GM18507 (cell line): Measurements from ENCODE around the gene CD209.
A peak's percentile ranks its signal among the peaks of the same experiment; 100 is the strongest.

Experiments used
- DNase-seq: peaks from one replicate; pipeline ENCODE4 v3.0.0; 2011; ENCODE audit warnings: low read depth; ENCODE audit not compliant: insufficient read length; ENCODE audit errors: extremely low spot score
- FAIRE-seq: peaks from 2 replicates; lab custom pipeline; 2011; peaks lifted over from hg19 to GRCh38; lab: Jason Lieb, UNC

Gene CD209

DNA sequence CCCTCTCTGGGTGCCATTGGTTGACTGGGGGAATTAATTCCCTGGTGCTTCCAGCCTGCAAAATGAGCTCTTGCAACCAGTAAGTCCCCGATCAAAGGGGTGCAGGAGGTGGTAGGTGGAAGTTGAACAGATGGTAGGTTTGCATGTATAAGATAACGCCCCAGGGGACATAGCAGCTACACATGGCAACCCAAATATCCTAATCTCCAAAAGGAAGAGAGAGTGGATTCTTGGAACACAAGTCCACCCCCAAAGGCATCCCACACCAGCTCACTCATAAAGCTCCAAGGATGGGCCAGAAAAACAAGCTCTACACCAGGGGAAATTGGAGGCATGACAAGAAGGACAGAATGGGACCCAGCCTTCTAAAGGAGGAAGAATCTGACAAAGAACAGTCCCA, 4.8 kb downstream of the CD209 start:
- FAIRE-seq: no peak

GRCh38 chr19:7740682-7741054, 6.7 kb downstream of the CD209 start:
- FAIRE-seq: no peak
- no peak for DNase-seq

More for the DNA sequence above, 4.8 kb downstream of the CD209 start:
- DNase-seq: no peak

GRCh38 chr19:7739801-7740681, 7.3 kb downstream of the CD209 start:
- FAIRE-seq: peak; percentile 55

DNA sequence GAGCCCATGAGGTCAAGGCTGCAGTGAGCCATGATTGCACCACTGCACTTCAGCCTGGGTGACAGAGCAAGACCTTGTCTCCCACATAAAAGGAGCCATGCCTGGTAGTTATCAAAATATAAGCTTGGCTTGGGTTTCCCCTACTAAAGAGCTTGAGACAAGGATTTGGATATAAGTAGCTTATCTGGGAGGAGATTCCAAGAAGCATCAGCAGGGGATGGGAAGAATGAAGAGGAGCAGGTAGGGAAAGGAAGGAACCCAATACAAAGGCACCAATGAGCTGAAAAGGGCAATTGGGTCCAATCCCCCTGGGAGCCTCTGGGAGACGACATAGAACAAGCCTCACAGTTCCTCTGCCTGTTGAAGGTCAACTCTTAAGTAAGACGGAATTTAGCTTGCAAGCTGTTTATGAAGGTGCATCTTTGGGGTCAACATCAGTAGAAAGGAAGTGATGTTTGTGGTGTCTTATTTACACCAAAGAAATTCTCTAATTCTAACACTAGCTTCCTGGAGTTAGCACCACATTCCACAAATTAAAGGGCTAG, 8.1 kb downstream of the CD209 start:
- no peak for FAIRE-seq
- no peak for DNase-seq

More at GRCh38 chr19:7739801-7740681, 7.3 kb downstream of the CD209 start:
- no peak for DNase-seq

DNA sequence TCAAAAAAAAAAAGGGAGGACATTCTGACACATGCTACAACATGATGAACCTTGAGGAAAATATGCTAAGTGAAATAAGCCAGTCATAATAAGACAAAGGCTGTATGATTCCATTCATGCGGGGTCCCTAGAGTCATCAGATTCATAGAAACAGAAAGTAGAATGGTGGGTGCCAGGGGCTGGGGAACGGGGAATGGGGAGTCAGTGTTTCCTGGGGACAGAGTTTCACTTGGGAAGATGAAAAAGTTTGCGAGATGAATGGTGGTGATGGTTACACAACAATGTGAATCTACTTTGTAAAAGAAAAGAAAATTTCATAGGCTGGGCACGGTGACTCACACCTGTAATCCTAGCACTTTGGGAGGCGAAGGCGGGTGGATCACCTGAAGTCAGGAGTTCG, 9.3 kb downstream of the CD209 start:
- FAIRE-seq: no peak
- DNase-seq: no peak

GRCh38 chr19:7737215-7737614, 10.1 kb downstream of the CD209 start:
- DNase-seq (no peak), FAIRE-seq (no peak)

DNA sequence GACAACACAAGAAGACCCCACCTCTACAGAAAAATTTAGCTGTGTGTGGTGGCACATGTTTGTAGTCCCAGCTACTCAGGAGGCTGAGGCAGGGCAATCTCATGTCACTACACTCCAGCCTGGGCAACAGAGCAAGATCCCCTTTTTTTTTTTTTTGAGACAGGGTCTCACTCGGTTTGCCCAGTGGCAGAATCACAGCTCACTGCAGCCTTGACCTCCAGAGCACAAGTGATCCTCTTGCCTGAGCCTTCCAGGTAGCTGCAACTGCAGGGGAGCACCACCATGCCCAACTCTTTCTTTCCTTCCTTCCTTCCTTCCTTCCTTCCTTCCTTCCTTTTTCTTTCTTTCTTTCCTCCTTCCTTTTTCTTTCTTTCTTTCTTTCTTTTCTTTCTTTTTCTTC, 11.2 kb downstream of the CD209 start:
- no peak for FAIRE-seq
- DNase-seq: no peak

DNA sequence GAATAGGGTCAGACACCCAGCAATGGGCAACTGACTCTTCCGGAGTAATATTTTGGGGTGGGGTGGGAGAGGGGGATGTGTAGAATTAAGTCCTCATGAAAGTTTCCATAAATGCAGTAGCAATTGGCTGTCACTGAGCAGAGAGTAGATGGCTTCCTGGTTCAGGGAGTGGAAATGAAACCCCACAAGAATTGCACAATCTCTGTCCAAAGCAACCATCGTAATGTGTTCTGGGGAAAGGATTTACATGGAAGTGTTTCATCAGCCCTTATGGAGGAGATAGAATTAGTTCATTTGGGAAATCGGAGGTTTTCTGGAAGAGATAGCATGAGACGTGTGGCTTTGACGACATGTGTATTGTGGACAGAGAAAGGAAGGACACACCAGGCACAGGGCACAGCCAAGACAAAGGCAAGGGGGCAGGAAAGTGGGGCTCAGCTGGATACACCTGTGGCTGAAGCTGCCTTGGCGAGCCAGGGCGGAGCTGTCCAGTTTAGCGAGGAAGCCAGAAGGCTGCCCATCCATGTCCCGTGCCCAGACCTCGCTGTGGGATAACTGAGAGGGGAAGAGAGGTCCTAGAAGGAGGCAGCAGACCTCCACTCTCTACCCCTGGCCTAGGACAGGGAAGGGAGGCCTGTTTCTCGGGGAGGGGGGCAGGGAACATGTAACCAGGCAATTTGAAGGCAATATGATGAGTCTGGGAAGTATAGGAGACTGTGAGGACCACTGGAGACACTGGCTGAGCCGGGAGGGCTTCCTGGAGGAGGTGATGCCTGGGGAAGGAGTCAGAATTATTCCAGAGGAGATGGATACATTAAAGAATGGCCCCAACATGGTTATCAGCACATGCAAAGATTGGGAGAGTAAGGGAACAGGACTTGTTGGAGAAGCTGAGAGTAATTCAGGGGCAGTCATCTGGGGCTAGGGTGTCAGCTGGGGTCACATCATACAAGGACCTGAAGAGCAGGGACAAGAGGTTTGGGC, 12.8 kb downstream of the CD209 start:
- DNase-seq (no peak), FAIRE-seq (no peak)

- no peak for DNase-seq
- FAIRE-seq: no peak
These were observed 14.0 kb downstream of the CD209 start for GRCh38 chr19:7733376-7733775.

- FAIRE-seq (no peak), DNase-seq (no peak)
These were observed 15.3 kb downstream of the CD209 start, which contains the start of gene CLEC4G for GRCh38 chr19:7732045-7732444. CLEC4G (minus strand) TSS chr19:7732110; CDS start chr19:7732102, 8 bp downstream.

DNA sequence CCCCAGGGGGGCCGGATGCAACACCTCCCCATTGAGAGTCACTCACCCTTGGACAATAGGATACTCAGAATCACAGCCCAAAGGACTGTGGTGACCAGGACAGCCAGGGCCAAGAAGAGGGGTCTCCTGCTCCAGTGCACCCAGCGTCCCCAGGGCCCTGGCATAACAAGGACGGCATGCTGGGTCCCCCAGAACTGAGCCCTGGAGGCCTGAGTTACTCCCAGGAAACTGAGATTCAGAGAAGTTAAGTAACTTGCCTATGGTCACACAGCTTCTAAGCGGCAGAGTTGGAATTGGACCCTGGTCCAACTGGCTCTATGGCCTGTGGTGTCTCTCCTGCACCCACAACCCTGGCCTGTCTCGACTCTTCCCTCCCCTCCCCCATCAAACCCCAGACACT, 15.7 kb downstream of the CD209 start:
- DNase-seq: no peak
- FAIRE-seq: no peak

- DNase-seq: no peak
- no peak for FAIRE-seq
These were observed 16.1 kb downstream of the CD209 start for GRCh38 chr19:7731218-7731595.

DNA sequence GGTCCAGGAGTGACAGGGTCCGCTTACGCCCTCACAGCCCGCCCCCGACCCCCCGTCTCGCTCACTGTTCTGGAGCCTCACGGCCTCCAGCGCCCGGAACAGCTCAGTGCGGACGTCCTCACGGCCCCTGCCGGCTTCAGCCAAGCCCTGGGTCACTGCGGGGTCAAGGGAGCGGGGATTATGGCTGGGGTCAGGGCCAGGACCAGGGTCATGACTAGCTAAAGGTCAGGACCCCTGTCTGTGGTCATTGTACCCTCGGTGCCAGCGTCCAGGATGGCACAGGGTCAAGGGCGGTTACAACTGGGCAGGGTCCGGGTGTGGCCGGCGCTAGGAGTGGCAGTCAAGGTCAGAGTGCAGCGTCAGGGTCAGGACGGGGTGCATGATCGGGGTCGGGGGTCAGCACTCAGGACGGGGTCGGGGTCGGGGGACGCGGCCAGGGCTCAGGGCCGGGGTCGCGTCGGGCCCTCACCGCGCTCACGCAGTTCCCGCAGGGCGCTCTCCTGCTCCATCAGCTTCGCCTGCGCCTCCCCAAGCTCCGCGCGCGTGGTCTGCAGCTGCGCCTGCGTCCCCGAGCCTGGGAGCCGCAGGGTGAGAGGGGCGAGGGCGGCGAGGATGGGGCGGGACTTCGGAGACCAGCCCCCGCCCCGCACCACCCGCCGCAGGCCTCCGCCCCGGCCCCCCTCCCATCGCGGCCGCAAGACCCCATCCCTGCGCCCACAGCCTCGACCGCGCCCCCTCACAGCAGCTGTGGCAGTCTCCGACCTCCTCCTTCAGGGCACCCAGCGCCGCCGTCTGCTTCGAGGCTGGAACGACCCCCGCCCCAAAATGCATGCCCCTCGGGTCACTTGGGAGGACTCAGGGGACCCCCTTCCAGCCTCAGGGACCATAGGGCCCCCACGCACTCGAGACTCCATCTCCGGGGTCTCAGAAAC, 16.8 kb downstream of the CD209 start:
- DNase-seq (no peak), FAIRE-seq (no peak)

- no peak for FAIRE-seq
- no peak for DNase-seq
These were observed 17.5 kb downstream of the CD209 start for GRCh38 chr19:7729831-7730285.

DNA sequence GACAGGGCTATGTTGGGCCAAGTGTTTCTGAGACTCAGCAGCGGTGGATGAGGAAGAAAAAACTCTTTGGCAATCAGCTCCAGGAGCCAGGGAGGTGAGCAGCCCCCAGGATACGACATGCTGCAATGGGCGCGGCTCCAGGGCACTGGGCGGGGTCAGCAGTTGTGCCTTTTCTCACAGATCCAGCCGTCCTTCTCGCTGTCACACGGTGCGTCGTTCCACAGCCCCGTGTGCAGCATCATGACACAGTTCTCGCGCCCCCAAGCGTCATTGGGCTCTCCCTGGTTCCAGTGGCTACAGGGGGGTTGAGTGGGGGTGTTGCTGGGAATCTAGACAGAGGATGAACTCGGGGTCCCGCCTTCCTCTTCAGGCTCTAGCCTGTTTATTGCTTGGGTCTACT, 18.1 kb downstream of the CD209 start:
- DNase-seq (no peak), FAIRE-seq (no peak)

- DNase-seq (no peak), FAIRE-seq (no peak)
These were observed 21.5 kb downstream of the CD209 start for GRCh38 chr19:7725791-7726190.

GRCh38 chr19:7722231-7722651, 25.1 kb downstream of the CD209 start:
- no peak for DNase-seq

GRCh38 chr19:7720351-7720750, 27.0 kb downstream of the CD209 start:
- FAIRE-seq: no peak
- no peak for DNase-seq

More at GRCh38 chr19:7722231-7722651, 25.1 kb downstream of the CD209 start:
- peak; percentile 24 for FAIRE-seq

- FAIRE-seq (peak; percentile 49), DNase-seq (no peak)
These were observed 28.7 kb downstream of the CD209 start for GRCh38 chr19:7718668-7719067.
